HCT116 (cell line): Measurements from ENCODE around the gene RNF220. TPM values are rescaled to one million over a fixed set of nuclear protein-coding genes. Genes with fewer than 3 reads are reported as not detected.

Source experiments
- ATAC-seq: fragments of 200-7000 bp; cut with Tn5 transposase; 2 replicates; pipeline ENCODE4 v1.9.1; 2020; ENCODE audit warnings: mild to moderate bottlenecking, moderate library complexity
- BruUV-seq: library from RNA; stranded (reverse); fragments of 400-500 nt; replicated peaks from 2 replicates; lab custom pipeline; 2021; lab: Mats Ljungman, UMichigan
- CTCF ChIA-PET: fragments of 300-600 bp; sonication (Branson Sonifier 250); formaldehyde crosslinking; loops from one replicate; lab custom pipeline; 2021; ENCODE audit warnings: antibody characterized with exemption; lab: Charles Lee
- POLR2A ChIA-PET: fragments of 300-600, 350-600 bp; sonication (Branson Sonifier 250); formaldehyde crosslinking; loops from one replicate; lab custom pipeline; 2021; ENCODE audit warnings: antibody characterized with exemption; lab: Charles Lee
- RAD21 ChIA-PET, 2 experiments: fragments of 300-600 bp; sonication (Branson Sonifier 250); formaldehyde crosslinking; loops; one replicate each; lab custom pipeline; 2023; ENCODE audit warnings: low total read pairs in 2 of 2; ENCODE audit not compliant: uncharacterized antibody in 2 of 2, unreplicated experiment in 2 of 2, low non-redundant PET in 1 of 2; lab: Charles Lee
- DNase-seq: peaks from one replicate; pipeline ENCODE4 v3.0.0-alpha.2; 2010; ENCODE audit warnings: low read depth, low spot score
- H2AFZ ChIP-seq: fragments of 200-600 bp; shearing (Covaris generic), sonication (generic); 2 replicates; pipeline ENCODE4 v1.6.1; 2017; ENCODE audit warnings: low read depth, mixed run types, mixed read lengths, antibody characterized with exemption, low read length; ENCODE audit not compliant: poor library complexity, severe bottlenecking
- H3K27ac ChIP-seq: 2 replicates; pipeline ENCODE4 v1.5.1; 2012; ENCODE audit warnings: low read depth, low read length
- H3K27me3 ChIP-seq: fragments of 200-600 bp; sonication (generic); 2 replicates; pipeline ENCODE4 v1.6.1; 2016; ENCODE audit warnings: mixed run types, low read length, mixed read lengths; ENCODE audit not compliant: insufficient read depth
- H3K36me3 ChIP-seq, 2 experiments: fragments of 200-500 bp in 1 of 2; fragments of 200-600 bp in 1 of 2; sonication (Bioruptor generic) in 1 of 2; sonication (generic) in 1 of 2; 2 replicates each; pipeline versions ENCODE4 v1.5.1 to v1.6.1; 2014 to 2016; ENCODE audit warnings: low read length in 2 of 2, inconsistent platforms in 1 of 2, mixed read lengths in 1 of 2, mixed run types in 1 of 2; ENCODE audit not compliant: insufficient read depth in 2 of 2, control insufficient read depth in 1 of 2
- H3K4me1 ChIP-seq, 2 experiments: fragments of 200-600 bp in 1 of 2; sonication (generic) in 1 of 2; 2 replicates each; pipeline versions ENCODE4 v1.5.1 to v1.6.1; 2012 to 2017; ENCODE audit warnings: low read length in 2 of 2, inconsistent platforms in 1 of 2, mild to moderate bottlenecking in 1 of 2, mixed read lengths in 1 of 2, mixed run types in 1 of 2, moderate library complexity in 1 of 2; ENCODE audit not compliant: insufficient read depth in 2 of 2, control insufficient read depth in 1 of 2
- H3K4me2 ChIP-seq: fragments of 200-600 bp; sonication (generic); 2 replicates; pipeline ENCODE4 v1.6.1; 2017; ENCODE audit warnings: mixed run types, low read length, mixed read lengths
- H3K4me3 ChIP-seq, 2 experiments: fragments of 200-600 bp in 1 of 2; sonication (generic) in 1 of 2; replicated peaks in 1 of 2; 2 replicates each; pipeline ENCODE4 v1.5.1; 2011 to 2016; ENCODE audit warnings: low read length in 2 of 2, control low read depth in 1 of 2, low read depth in 1 of 2, mild to moderate bottlenecking in 1 of 2, mixed read lengths in 1 of 2, mixed run types in 1 of 2
- H3K79me2 ChIP-seq: fragments of 200-600 bp; sonication (generic); 2 replicates; pipeline ENCODE4 v1.6.1; 2017; ENCODE audit warnings: mild to moderate bottlenecking, mixed run types, low read length, moderate library complexity, mixed read lengths; ENCODE audit not compliant: insufficient read depth
- H3K9ac ChIP-seq: fragments of 200-600 bp; sonication (generic); 2 replicates; pipeline ENCODE4 v1.6.1; 2016; ENCODE audit warnings: low read length, mixed read lengths
- H3K9me2 ChIP-seq: fragments of 200-600 bp; sonication (generic), shearing (Covaris generic); 2 replicates; pipeline ENCODE4 v1.6.1; 2017; ENCODE audit warnings: mixed run types, mild to moderate bottlenecking, moderate library complexity; ENCODE audit not compliant: insufficient read depth
- H3K9me3 ChIP-seq, 2 experiments: fragments of 200-500 bp in 1 of 2; fragments of 200-600 bp in 1 of 2; sonication (Bioruptor generic) in 1 of 2; sonication (generic) in 1 of 2; 2 replicates each; pipeline ENCODE4 v1.6.1; 2014 to 2017; ENCODE audit warnings: low read length in 2 of 2, mixed read lengths in 2 of 2, inconsistent platforms in 1 of 2, low read depth in 1 of 2, mild to moderate bottlenecking in 1 of 2, mixed run types in 1 of 2, moderate library complexity in 1 of 2; ENCODE audit not compliant: control insufficient read depth in 1 of 2, insufficient read depth in 1 of 2
- H4K20me1 ChIP-seq: fragments of 200-600 bp; sonication (generic), shearing (Covaris generic); 2 replicates; pipeline ENCODE4 v1.6.1; 2017; ENCODE audit warnings: mixed run types, mild to moderate bottlenecking, moderate library complexity; ENCODE audit not compliant: insufficient read depth
- FOSL1 ChIP-seq: IDR thresholded peaks from 2 replicates; pipeline ENCODE4 v1.6.1; 2012; ENCODE audit warnings: low read depth
- POLR2A ChIP-seq: IDR thresholded peaks from 2 replicates; pipeline ENCODE4 v1.7.0; 2011; ENCODE audit warnings: borderline replicate concordance; ENCODE audit not compliant: insufficient read depth, insufficient read length; ENCODE audit errors: extremely low read depth
- POLR2AphosphoS5 ChIP-seq: IDR thresholded peaks from 2 replicates; pipeline ENCODE4 v1.6.1; 2011; ENCODE audit warnings: mild to moderate bottlenecking, low read depth, low read length, moderate library complexity
- SIN3A ChIP-seq: IDR thresholded peaks from 2 replicates; pipeline ENCODE4 v1.6.1; 2012; ENCODE audit warnings: low read depth
- SP1 ChIP-seq: IDR thresholded peaks from 2 replicates; pipeline ENCODE4 v1.6.1; 2012; ENCODE audit warnings: low read depth
- YY1 ChIP-seq: IDR thresholded peaks from 2 replicates; pipeline ENCODE4 v1.6.1; 2011; ENCODE audit warnings: low read length, low read depth, moderate library complexity, mild to moderate bottlenecking; ENCODE audit not compliant: insufficient replicate concordance; ENCODE audit errors: extremely low read depth
- intact Hi-C: fragments of 100-400 bp; cut with micrococcal nuclease; formaldehyde crosslinking; loops from 2 replicates; pipeline ENCODE4 v1.10.0; 2022
- total RNA-seq: library from RNA; stranded (reverse); gene quantifications from one replicate; pipeline ENCODE4 v1.2.1, GENCODE V29; 2021; ENCODE audit not compliant: unreplicated experiment
- TF ChIP-seq, protein P1 (sequence below): IDR thresholded peaks from 2 replicates; pipeline ENCODE4 v1.6.1; 2012
- TF ChIP-seq, protein P2 (sequence below): IDR thresholded peaks from 2 replicates; pipeline ENCODE4 v1.6.1; 2012; ENCODE audit warnings: low read depth

The RNF220 gene
- total RNA-seq, 1 experiment from 2014 or later: 84.5 TPM

DNA sequence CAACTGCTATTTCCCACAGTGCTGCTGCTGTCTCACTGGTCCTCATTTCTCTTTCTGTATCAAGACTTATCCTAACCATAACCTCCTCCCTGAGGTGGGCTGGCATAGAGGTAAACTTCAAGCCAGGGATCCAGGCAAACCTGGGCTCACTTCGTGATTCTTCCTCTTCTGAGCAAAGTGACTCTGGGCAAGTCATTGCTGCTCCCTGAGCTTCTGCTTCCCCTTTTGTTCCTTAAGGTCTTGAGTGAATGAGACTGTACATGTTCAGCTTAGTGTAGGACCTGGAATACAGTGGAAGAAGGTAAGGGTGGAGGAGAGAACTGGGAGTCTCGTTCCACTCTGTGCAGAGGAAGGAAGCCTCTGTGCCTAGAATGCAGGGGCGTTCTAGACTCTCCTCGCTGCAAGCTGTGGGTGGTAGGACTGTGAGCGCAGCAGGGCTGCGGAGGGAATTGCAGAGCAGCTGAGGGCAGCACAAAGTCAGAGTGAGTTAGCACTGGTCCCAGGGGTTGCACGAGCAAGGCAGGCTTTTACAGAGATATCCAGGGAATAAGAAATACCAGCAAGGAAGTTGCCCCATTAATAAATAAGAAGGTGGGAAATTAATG, 38.6 kb upstream of the RNF220 start:
- no peak for ATAC-seq
- Histone ChIP-seq H3K27me3 (no peaks in the 10 kb centered on the region; the same call in 1 of the 2 replicates), H3K4me1 (no peaks in the 10 kb centered on the region), H3K9me2 (no peaks in the 10 kb centered on the region), H3K79me2 (no peaks in the 10 kb centered on the region), H4K20me1 (no peaks in the 10 kb centered on the region), H2AFZ (no peak overlapping the region), H3K4me2 (no peak overlapping the region), H3K27ac (no peak overlapping the region), H3K9me3 (no peaks in the 10 kb centered on the region), H3K4me3 (no peak overlapping the region), H3K36me3 (no peaks in the 10 kb centered on the region), H3K9ac (no peak overlapping the region)
- TF ChIP-seq YY1: no peak
- no peak for TF ChIP-seq SP1
- TF ChIP-seq, protein P1, sequence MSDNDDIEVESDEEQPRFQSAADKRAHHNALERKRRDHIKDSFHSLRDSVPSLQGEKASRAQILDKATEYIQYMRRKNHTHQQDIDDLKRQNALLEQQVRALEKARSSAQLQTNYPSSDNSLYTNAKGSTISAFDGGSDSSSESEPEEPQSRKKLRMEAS: no peak
- POLR2A ChIA-PET: no interaction called here
- no peak for DNase-seq
- RAD21 ChIA-PET: no interaction called here
- intact Hi-C loops: no loop called here
- no TSS peak for BruUV-seq
- CTCF ChIA-PET: no interaction called here

DNA sequence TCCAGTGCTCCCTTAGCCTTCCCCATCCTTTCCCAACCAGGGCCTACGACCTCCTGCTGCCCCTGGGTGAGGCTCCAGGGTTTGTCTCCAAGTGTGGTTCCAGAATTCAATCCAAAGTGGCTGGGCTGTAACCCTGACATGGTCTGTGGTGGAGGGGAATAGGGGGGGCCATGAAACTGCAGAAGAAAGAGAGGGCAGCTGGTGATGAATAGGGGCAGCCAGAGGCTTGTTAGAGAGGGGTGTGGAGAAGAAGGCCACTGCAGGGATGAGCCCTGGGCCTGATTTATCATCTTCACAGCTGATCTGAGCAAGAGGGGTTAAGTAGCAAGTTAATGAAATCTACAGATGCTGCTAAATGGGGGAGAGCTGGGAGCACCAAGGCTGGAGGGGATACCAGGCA, 37.1 kb upstream of the RNF220 start:
- Histone ChIP-seq H3K36me3 (no peaks in the 10 kb centered on the region), H3K79me2 (no peaks in the 10 kb centered on the region), H3K27me3 (no peaks in the 10 kb centered on the region; the same call in 1 of the 2 replicates), H4K20me1 (no peaks in the 10 kb centered on the region), H3K4me1 (no peaks in the 10 kb centered on the region), H3K4me3 (no peak overlapping the region), H3K9ac (no peak overlapping the region), H3K9me2 (no peaks in the 10 kb centered on the region), H3K27ac (no peak overlapping the region), H2AFZ (no peak overlapping the region), H3K4me2 (no peak overlapping the region), H3K9me3 (no peaks in the 10 kb centered on the region)
- RAD21 ChIA-PET: no interaction called here
- CTCF ChIA-PET: no interaction called here
- no peak for TF ChIP-seq SIN3A
- no peak for TF ChIP-seq SP1
- no peak for TF ChIP-seq POLR2A
- TF ChIP-seq FOSL1: no peak
- no peak for TF ChIP-seq POLR2AphosphoS5
- TF ChIP-seq, protein P2, sequence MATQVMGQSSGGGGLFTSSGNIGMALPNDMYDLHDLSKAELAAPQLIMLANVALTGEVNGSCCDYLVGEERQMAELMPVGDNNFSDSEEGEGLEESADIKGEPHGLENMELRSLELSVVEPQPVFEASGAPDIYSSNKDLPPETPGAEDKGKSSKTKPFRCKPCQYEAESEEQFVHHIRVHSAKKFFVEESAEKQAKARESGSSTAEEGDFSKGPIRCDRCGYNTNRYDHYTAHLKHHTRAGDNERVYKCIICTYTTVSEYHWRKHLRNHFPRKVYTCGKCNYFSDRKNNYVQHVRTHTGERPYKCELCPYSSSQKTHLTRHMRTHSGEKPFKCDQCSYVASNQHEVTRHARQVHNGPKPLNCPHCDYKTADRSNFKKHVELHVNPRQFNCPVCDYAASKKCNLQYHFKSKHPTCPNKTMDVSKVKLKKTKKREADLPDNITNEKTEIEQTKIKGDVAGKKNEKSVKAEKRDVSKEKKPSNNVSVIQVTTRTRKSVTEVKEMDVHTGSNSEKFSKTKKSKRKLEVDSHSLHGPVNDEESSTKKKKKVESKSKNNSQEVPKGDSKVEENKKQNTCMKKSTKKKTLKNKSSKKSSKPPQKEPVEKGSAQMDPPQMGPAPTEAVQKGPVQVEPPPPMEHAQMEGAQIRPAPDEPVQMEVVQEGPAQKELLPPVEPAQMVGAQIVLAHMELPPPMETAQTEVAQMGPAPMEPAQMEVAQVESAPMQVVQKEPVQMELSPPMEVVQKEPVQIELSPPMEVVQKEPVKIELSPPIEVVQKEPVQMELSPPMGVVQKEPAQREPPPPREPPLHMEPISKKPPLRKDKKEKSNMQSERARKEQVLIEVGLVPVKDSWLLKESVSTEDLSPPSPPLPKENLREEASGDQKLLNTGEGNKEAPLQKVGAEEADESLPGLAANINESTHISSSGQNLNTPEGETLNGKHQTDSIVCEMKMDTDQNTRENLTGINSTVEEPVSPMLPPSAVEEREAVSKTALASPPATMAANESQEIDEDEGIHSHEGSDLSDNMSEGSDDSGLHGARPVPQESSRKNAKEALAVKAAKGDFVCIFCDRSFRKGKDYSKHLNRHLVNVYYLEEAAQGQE: no peak
- no peak for DNase-seq
- no TSS peak for BruUV-seq
- intact Hi-C loops: no loop called here
- POLR2A ChIA-PET: no interaction called here
- no peak for ATAC-seq
